GM19193 (cell line): ENCODE results near the gene SLC6A8.

Experiments
- POLR2A ChIP-seq: IDR thresholded peaks from 4 replicates; pipeline ENCODE4 v1.6.1; 2011; ENCODE audit not compliant: insufficient read depth, insufficient read length; ENCODE audit errors: extremely low read depth

The SLC6A8 gene

GRCh38 chrX:153709726-153710674, 22.3 kb downstream of the SLC6A8 start:
- no peak for TF ChIP-seq POLR2A

GRCh38 chrX:153714256-153714655, 26.5 kb downstream of the SLC6A8 start:
- no peak for TF ChIP-seq POLR2A

- TF ChIP-seq POLR2A, result no peak
These were observed 29.7 kb downstream of the SLC6A8 start for GRCh38 chrX:153717445-153717844.

- TF ChIP-seq POLR2A, result no peak
These were observed 31.5 kb downstream of the SLC6A8 start for GRCh38 chrX:153719238-153719637.

- TF ChIP-seq POLR2A, result no peak
These were observed 32.0 kb downstream of the SLC6A8 start for GRCh38 chrX:153719701-153720100.

GRCh38 chrX:153722704-153723350, 35.1 kb downstream of the SLC6A8 start:
- TF ChIP-seq POLR2A, result no peak

GRCh38 chrX:153723351-153724251, 35.9 kb downstream of the SLC6A8 start:
- TF ChIP-seq POLR2A, result no peak

GRCh38 chrX:153724252-153725038, 36.7 kb downstream of the SLC6A8 start, which contains the start of the genes ABCD1 and BCAP31:
ABCD1 (plus strand) TSS chrX:153724856; CDS start chrX:153725267, 411 bp downstream.
BCAP31 (minus strand) TSS chrX:153724387; CDS start chrX:153723244, 1,143 bp downstream.
- peak; percentile 81 for TF ChIP-seq POLR2A

GRCh38 chrX:153725039-153725831, 37.5 kb downstream of the SLC6A8 start:
- TF ChIP-seq POLR2A, result no peak

- TF ChIP-seq POLR2A, result no peak
These were observed 38.1 kb downstream of the SLC6A8 start for GRCh38 chrX:153725832-153726285.

- TF ChIP-seq POLR2A, result peak; percentile 8
These were observed 38.8 kb downstream of the SLC6A8 start for GRCh38 chrX:153726286-153727122.
